H1 (cell line): Measurements from ENCODE around the gene NPFFR1. TPM values are rescaled to one million over a fixed set of nuclear protein-coding genes. Genes with fewer than 3 reads are reported as not detected.

Source experiments
- CTCF ChIA-PET: fragments of 300-600 bp; sonication (Branson Sonifier 250); formaldehyde crosslinking; loops from one replicate; lab custom pipeline; 2021; ENCODE audit not compliant: partially characterized antibody; lab: Charles Lee
- POLR2A ChIA-PET: fragments of 300-600 bp; sonication (Branson Sonifier 250); formaldehyde crosslinking; loops from one replicate; lab custom pipeline; 2021; ENCODE audit warnings: inconsistent platforms; ENCODE audit not compliant: partially characterized antibody; lab: Charles Lee
- DNase-seq, 2 experiments: peaks; one replicate each; pipeline versions ENCODE4 v3.0.0 to v3.0.0-alpha.2; 2010 to 2022; ENCODE audit warnings: low spot score in 2 of 2, low read depth in 1 of 2, mixed read lengths in 1 of 2
- FAIRE-seq: peaks from 2 replicates; lab custom pipeline; 2011; peaks lifted over from hg19 to GRCh38; lab: Jason Lieb, UNC
- H2AFZ ChIP-seq: 2 replicates; pipeline ENCODE4 v1.8.1; 2012; ENCODE audit warnings: low read length, inconsistent platforms
- H2AK5ac ChIP-seq: 2 replicates; pipeline ENCODE4 v1.6.1; 2013; ENCODE audit warnings: low read depth, low read length
- H2BK120ac ChIP-seq: replicated peaks from 2 replicates; pipeline ENCODE3; 2013; ENCODE audit warnings: low read depth, low read length, inconsistent platforms
- H2BK12ac ChIP-seq: 2 replicates; pipeline ENCODE4 v1.6.1; 2013; ENCODE audit warnings: low read depth, low read length
- H2BK15ac ChIP-seq: 2 replicates; pipeline ENCODE4 v1.6.1; 2013; ENCODE audit warnings: low read length
- H2BK20ac ChIP-seq: 2 replicates; pipeline ENCODE4 v1.6.1; 2013; ENCODE audit warnings: low read length
- H2BK5ac ChIP-seq: 2 replicates; pipeline ENCODE4 v1.6.1; 2013; ENCODE audit warnings: low read depth, low read length
- H3K14ac ChIP-seq: 2 replicates; pipeline ENCODE4 v1.6.1; 2013; ENCODE audit warnings: inconsistent platforms; ENCODE audit not compliant: insufficient read length
- H3K18ac ChIP-seq: 2 replicates; pipeline ENCODE4 v1.6.1; 2013; ENCODE audit warnings: low read length; ENCODE audit errors: extremely low read depth
- H3K23ac ChIP-seq: 2 replicates; pipeline ENCODE4 v1.6.1; 2013; ENCODE audit warnings: inconsistent platforms; ENCODE audit not compliant: insufficient read length
- H3K23me2 ChIP-seq: 2 replicates; pipeline ENCODE4 v1.6.1; 2013; ENCODE audit warnings: low read depth, low read length
- H3K27ac ChIP-seq: 2 replicates; pipeline ENCODE4 v1.6.1; 2011; ENCODE audit warnings: low read depth, low read length, inconsistent platforms
- H3K27me3 ChIP-seq, 4 experiments: replicated peaks in 1 of 4; 1 replicate in 1 of 4; 2 replicates in 3 of 4; pipeline versions ENCODE4 v1.6.1 to v1.8.1; 2011 to 2013; ENCODE audit warnings: low read length in 3 of 4, mild to moderate bottlenecking in 3 of 4, inconsistent platforms in 2 of 4, mixed read lengths in 2 of 4, moderate library complexity in 1 of 4; ENCODE audit not compliant: control insufficient read depth in 3 of 4, insufficient read depth in 3 of 4; ENCODE audit errors: extremely low read depth in 1 of 4
- H3K36me3 ChIP-seq, 4 experiments: 2 replicates each; pipeline versions ENCODE4 v1.6.1 to v1.8.1; 2011 to 2013; ENCODE audit warnings: mild to moderate bottlenecking in 4 of 4, low read length in 3 of 4, moderate library complexity in 2 of 4, control low read depth in 1 of 4, inconsistent platforms in 1 of 4; ENCODE audit not compliant: insufficient read depth in 4 of 4, control insufficient read depth in 2 of 4
- H3K4ac ChIP-seq: replicated peaks from 2 replicates; pipeline ENCODE3; 2013; ENCODE audit warnings: low read length, low read depth, mixed read lengths, inconsistent platforms; ENCODE audit not compliant: insufficient read length
- H3K4me1 ChIP-seq, 4 experiments: replicated peaks in 1 of 4; 1 replicate in 1 of 4; 2 replicates in 3 of 4; pipeline versions ENCODE4 v1.6.1 to v1.8.1; 2011 to 2013; ENCODE audit warnings: low read length in 3 of 4, inconsistent platforms in 2 of 4, mixed read lengths in 1 of 4; ENCODE audit not compliant: insufficient read depth in 4 of 4, control insufficient read depth in 3 of 4
- H3K4me2 ChIP-seq, 2 experiments: 2 replicates each; pipeline versions ENCODE4 v1.6.1 to v1.8.1; 2011 to 2013; ENCODE audit warnings: low read depth in 2 of 2, low read length in 2 of 2, control low read depth in 1 of 2, inconsistent platforms in 1 of 2, mild to moderate bottlenecking in 1 of 2; ENCODE audit not compliant: insufficient read depth in 1 of 2
- H3K4me3 ChIP-seq, 4 experiments: fragments of 200-600, 300-600 bp in 1 of 4; sonication (generic), shearing (Covaris generic), sonication (Bioruptor Twin) in 1 of 4; 2 replicates each; pipeline versions ENCODE4 v1.5.1 to v1.8.1; 2011 to 2016; ENCODE audit warnings: low read length in 4 of 4, low read depth in 3 of 4, control low read depth in 2 of 4, inconsistent platforms in 2 of 4, mild to moderate bottlenecking in 2 of 4, mixed read lengths in 1 of 4, moderate library complexity in 1 of 4; ENCODE audit not compliant: insufficient read depth in 2 of 4; ENCODE audit errors: extremely low read depth in 1 of 4
- H3K56ac ChIP-seq: replicated peaks from 2 replicates; pipeline ENCODE3; 2013; ENCODE audit warnings: low read depth, mild to moderate bottlenecking, mixed read lengths, low read length, inconsistent platforms; ENCODE audit not compliant: insufficient read length
- H3K79me1 ChIP-seq: 2 replicates; pipeline ENCODE4 v1.6.1; 2013; ENCODE audit warnings: low read depth, low read length, control low read depth
- H3K79me2 ChIP-seq, 2 experiments: 2 replicates each; pipeline versions ENCODE4 v1.6.1 to v1.8.1; 2012 to 2013; ENCODE audit warnings: low read length in 2 of 2, mild to moderate bottlenecking in 2 of 2, inconsistent platforms in 1 of 2; ENCODE audit not compliant: insufficient read depth in 2 of 2, control insufficient read depth in 1 of 2
- H3K9ac ChIP-seq, 4 experiments: replicated peaks in 1 of 4; 1 replicate in 1 of 4; 2 replicates in 3 of 4; pipeline versions ENCODE4 v1.6.1 to v1.8.1; 2011 to 2013; ENCODE audit warnings: low read depth in 3 of 4, low read length in 3 of 4, control low read depth in 2 of 4, mild to moderate bottlenecking in 2 of 4, moderate library complexity in 2 of 4, inconsistent platforms in 1 of 4; ENCODE audit errors: extremely low read depth in 1 of 4
- H3K9me3 ChIP-seq, 2 experiments: 2 replicates each; pipeline versions ENCODE4 v1.6.1 to v1.8.1; 2012 to 2013; ENCODE audit warnings: mild to moderate bottlenecking in 2 of 2, moderate library complexity in 2 of 2, control low read depth in 1 of 2, inconsistent platforms in 1 of 2, low read depth in 1 of 2, low read length in 1 of 2, mixed read lengths in 1 of 2; ENCODE audit not compliant: insufficient read depth in 2 of 2
- H4K20me1 ChIP-seq, 2 experiments: replicated peaks in 1 of 2; 2 replicates each; pipeline versions ENCODE3 to v1.8.1; 2011 to 2013; ENCODE audit warnings: inconsistent platforms in 2 of 2, low read length in 2 of 2, mild to moderate bottlenecking in 1 of 2; ENCODE audit not compliant: insufficient read depth in 2 of 2, control insufficient read depth in 1 of 2
- H4K5ac ChIP-seq: 2 replicates; pipeline ENCODE4 v1.6.1; 2013; ENCODE audit warnings: low read length, low read depth, mixed read lengths, inconsistent platforms; ENCODE audit not compliant: insufficient read length
- H4K8ac ChIP-seq: 2 replicates; pipeline ENCODE4 v1.8.0; 2013; ENCODE audit warnings: mild to moderate bottlenecking, moderate library complexity, low read length, inconsistent platforms; ENCODE audit not compliant: insufficient read depth; ENCODE audit errors: extremely low read depth
- H4K91ac ChIP-seq: replicated peaks from 2 replicates; pipeline ENCODE3; 2013; ENCODE audit warnings: low read length, mixed read lengths, inconsistent platforms; ENCODE audit not compliant: insufficient read length
- GABPA ChIP-seq: IDR thresholded peaks from 2 replicates; pipeline ENCODE4 v1.6.1; 2011; ENCODE audit warnings: mild to moderate bottlenecking, low read length, moderate library complexity, borderline replicate concordance; ENCODE audit not compliant: insufficient read depth
- MAX ChIP-seq: IDR thresholded peaks from 2 replicates; pipeline ENCODE4 v1.6.1; 2012; ENCODE audit warnings: inconsistent platforms
- SIRT6 ChIP-seq: IDR thresholded peaks from one replicate; pipeline ENCODE4 v1.7.1; 2012; ENCODE audit warnings: low read length, inconsistent platforms
- TAF7 ChIP-seq: optimal IDR thresholded peaks from 2 replicates; pipeline ENCODE3; 2011; ENCODE audit warnings: low read depth, mild to moderate bottlenecking, inconsistent platforms, low read length, moderate library complexity, borderline replicate concordance
- WGBS, 2 experiments: shearing (Covaris generic) in 1 of 2; methylation state at CpG; one replicate each; pipeline versions ENCODE4 v1.1.6 to v1.1.7; 2013 to 2015; ENCODE audit warnings: low lambda C conversion rate in 2 of 2, mixed read lengths in 2 of 2, inconsistent platforms in 1 of 2, low coverage in 1 of 2, missing lambda C conversion rate in 1 of 2; ENCODE audit not compliant: insufficient replicate concordance in 2 of 2, insufficient coverage in 1 of 2, insufficient read length in 1 of 2; ENCODE audit errors: extremely low coverage in 1 of 2, missing lambda C conversion rate in 1 of 2; 5-methylcytosine and 5-hydroxymethylcytosine counted together
- polyA plus RNA-seq, 7 experiments: library from polyadenylated mRNA; depleted of rRNA in 3 of 7; stranded (reverse) in 5 of 7; unstranded in 2 of 7; fragments of >200 nt in 5 of 7; fragments of 200-250 nt in 2 of 7; gene quantifications; 1 replicate in 5 of 7; 2 replicates in 1 of 7; 4 replicates in 1 of 7; pipeline versions ENCODE4 v1.2.1 to v1.2.3, GENCODE V29; 2011 to 2013; ENCODE audit warnings: missing spikeins in 2 of 7, mixed read lengths in 2 of 7
- total RNA-seq: library from RNA; stranded (reverse); fragmentation: NEBNext Ultra II Directional; extraction: Animal tissue kit (Norgen Biotek cat#: 25700); gene quantifications from 2 replicates; pipeline ENCODE4 v1.2.1, GENCODE V29; 2021

Gene NPFFR1
- total and polyA plus RNA-seq, 2 of the 8 experiments (the other 6 are each of a cell fraction or from before 2014, with no cell fraction given) = 0.02 to 0.06 TPM

GRCh38 chr10:70311698-70312097 is 27.9 kb upstream of the NPFFR1 start:
- DNase-seq = no peak

More at GRCh38 chr10:70311698-70312097, 27.9 kb upstream of the NPFFR1 start:
- CTCF ChIA-PET = interaction anchor here (1.4 to 1.5 kb wide), 2 partner anchors 21 to 90 kb away, joined by 3 to 7 read pairs; no protein-coding TSS in a partner anchor
- Histone ChIP-seq H3K9me3 (no peaks in the 10 kb centered on the region), H4K8ac (no peak overlapping the region), H3K18ac (no peak overlapping the region), H2BK20ac (no peak overlapping the region), H3K27me3 (no peaks in the 10 kb centered on the region), H2BK15ac (no peak overlapping the region), H3K56ac (no peak overlapping the region), H3K4me3 (no peak overlapping the region), H2AK5ac (no peak overlapping the region; the same call in 1 of the 2 replicates), H4K20me1 (peaks cover 2% of the 10 kb centered on the region in 2 experiments), H4K5ac (no peak overlapping the region), H2BK120ac (no peak overlapping the region), H3K79me2 (no peaks in the 10 kb centered on the region), H3K27ac (no peak overlapping the region), H3K23ac (no peak overlapping the region), H3K4me2 (no peak overlapping the region), H2BK12ac (no peak overlapping the region), H3K4me1 (no peaks in the 10 kb centered on the region), H4K91ac (no peak overlapping the region), H3K36me3 (no peaks in the 10 kb centered on the region), H3K23me2 (no peaks in the 10 kb centered on the region), H3K9ac (no peak overlapping the region), H3K14ac (no peak overlapping the region), H3K79me1 (no peaks in the 10 kb centered on the region), H2AFZ (no peak overlapping the region), H2BK5ac (no peak overlapping the region), H3K4ac (no peak overlapping the region)
- WGBS, 2 experiments = 98% methylated on average over 3 of the region's 3 CpGs; no CpG with 5 or more reads in 1 of the 2 experiments
- POLR2A ChIA-PET = no interaction called here
- no peak for FAIRE-seq
- TF ChIP-seq GABPA (no peak), SIRT6 (no peak), TAF7 (no peak), MAX (no peak)
